ENCODE results near the gene MDFI.

The MDFI gene

GRCh38 chr6:41649596-41649995 is 11.3 kb downstream of the MDFI start:
- no peak for DNase-seq (ENCODE audit: low read depth in 2 of 2)

- DNase-seq (ENCODE audit: low read depth in 2 of 2), result no peak
Observed at GRCh38 chr6:41650120-41650519, 11.9 kb downstream of the MDFI start.

- DNase-seq (ENCODE audit: low read depth in 2 of 2), result no peak
Observed at GRCh38 chr6:41651246-41651961, 13.1 kb downstream of the MDFI start.

- no peak for DNase-seq (ENCODE audit: low read depth in 2 of 2)
Observed at GRCh38 chr6:41651962-41652657, 13.8 kb downstream of the MDFI start.

GRCh38 chr6:41652866-41653652 is 14.8 kb downstream of the MDFI start:
- no peak for DNase-seq (ENCODE audit: low read depth in 2 of 2)

- DNase-seq (ENCODE audit: low read depth in 2 of 2), result no peak
Observed at GRCh38 chr6:41653691-41654090, 15.4 kb downstream of the MDFI start.

- DNase-seq (ENCODE audit: low read depth in 2 of 2), result no peak
Observed at GRCh38 chr6:41654151-41654697, 16.0 kb downstream of the MDFI start.

- DNase-seq (ENCODE audit: low read depth in 2 of 2), result no peak
Observed at GRCh38 chr6:41654698-41655151, 16.5 kb downstream of the MDFI start.

GRCh38 chr6:41655176-41655575 is 16.9 kb downstream of the MDFI start:
- no peak for DNase-seq (ENCODE audit: low read depth in 2 of 2)

GRCh38 chr6:41655646-41656001 is 17.4 kb downstream of the MDFI start:
- DNase-seq (ENCODE audit: low read depth in 2 of 2), result no peak

GRCh38 chr6:41656002-41656691 is 17.9 kb downstream of the MDFI start:
- no peak for DNase-seq (ENCODE audit: low read depth in 2 of 2)

- DNase-seq (ENCODE audit: low read depth in 2 of 2), result no peak
Observed at GRCh38 chr6:41657131-41658094, 19.1 kb downstream of the MDFI start.

GRCh38 chr6:41658636-41659035 is 20.4 kb downstream of the MDFI start:
- no peak for DNase-seq (ENCODE audit: low read depth in 2 of 2)

GRCh38 chr6:41659935-41660334 is 21.7 kb downstream of the MDFI start:
- no peak for DNase-seq (ENCODE audit: low read depth in 2 of 2)

GRCh38 chr6:41663568-41663967 is 25.3 kb downstream of the MDFI start:
- DNase-seq (ENCODE audit: low read depth in 2 of 2), result no peak

GRCh38 chr6:41664271-41664670 is 26.0 kb downstream of the MDFI start:
- DNase-seq (ENCODE audit: low read depth in 2 of 2), result no peak

- no peak for DNase-seq (ENCODE audit: low read depth in 2 of 2)
Observed at GRCh38 chr6:41667195-41667594, 28.9 kb downstream of the MDFI start.

- DNase-seq (ENCODE audit: low read depth in 2 of 2), result no peak
Observed at GRCh38 chr6:41668968-41669367, 30.7 kb downstream of the MDFI start.

GRCh38 chr6:41670703-41671360 is 32.6 kb downstream of the MDFI start:
- DNase-seq (ENCODE audit: low read depth in 2 of 2), result no peak

- DNase-seq (ENCODE audit: low read depth in 2 of 2), result no peak
Observed at GRCh38 chr6:41671376-41671775, 33.1 kb downstream of the MDFI start.
